Natural killer cell (primary cell): ENCODE results near the gene PRR7. TPM values are rescaled to one million over a fixed set of nuclear protein-coding genes. Genes with fewer than 3 reads are reported as not detected.
A peak's percentile ranks its signal among the peaks of the same experiment; 100 is the strongest.

Source experiments
- ATAC-seq, 3 donors: fragments of 150-1000 bp in 2 of 3; fragments of 200-7000 bp in 1 of 3; cut with Tn5 transposase; 1 replicate in 1 of 3; 2 replicates in 2 of 3; pipeline ENCODE4 v1.10.0; 2021; ENCODE audit warnings: mild to moderate bottlenecking in 2 of 3, moderate library complexity in 2 of 3
- DNase-seq, 2 donors: peaks; one replicate each; pipeline versions ENCODE4 v3.0.0 to v3.0.0-alpha.2; 2013 to 2021; ENCODE audit warnings: mixed read lengths in 1 of 2
- H3K27ac ChIP-seq: one replicate; pipeline ENCODE4 v1.5.1; 2013; ENCODE audit warnings: mild to moderate bottlenecking, low read length
- H3K27me3 ChIP-seq: one replicate; pipeline ENCODE4 v1.6.1; 2013; ENCODE audit warnings: low read length; ENCODE audit not compliant: control insufficient read depth, insufficient read depth
- H3K36me3 ChIP-seq: one replicate; pipeline ENCODE4 v1.6.1; 2013; ENCODE audit warnings: low read length; ENCODE audit not compliant: control insufficient read depth, insufficient read depth
- H3K4me1 ChIP-seq: one replicate; pipeline ENCODE4 v1.6.1; 2013; ENCODE audit warnings: low read length; ENCODE audit not compliant: control insufficient read depth, insufficient read depth
- H3K4me3 ChIP-seq: one replicate; pipeline ENCODE4 v1.5.1; 2013; ENCODE audit warnings: low read length
- H3K9me3 ChIP-seq: one replicate; pipeline ENCODE4 v1.6.1; 2013; ENCODE audit warnings: low read length; ENCODE audit not compliant: control insufficient read depth, insufficient read depth
- H3K27ac Mint-ChIP-seq, 2 donors: one replicate each; pipeline ENCODE4 v1.8.0; 2022; ENCODE audit warnings: mild to moderate bottlenecking in 2 of 2, mixed read lengths in 2 of 2, moderate library complexity in 1 of 2
- H3K27me3 Mint-ChIP-seq, 2 donors: one replicate each; pipeline ENCODE4 v1.8.0; 2022; ENCODE audit warnings: low read depth in 2 of 2, mixed read lengths in 2 of 2
- H3K36me3 Mint-ChIP-seq: one replicate; pipeline ENCODE4 v1.8.0; 2022; ENCODE audit warnings: mixed read lengths
- H3K4me1 Mint-ChIP-seq, 2 donors: one replicate each; pipeline ENCODE4 v1.8.0; 2022; ENCODE audit warnings: mixed read lengths in 2 of 2
- H3K4me3 Mint-ChIP-seq: one replicate; pipeline ENCODE4 v1.8.0; 2022; ENCODE audit warnings: mild to moderate bottlenecking, moderate library complexity, mixed read lengths
- H3K9me3 Mint-ChIP-seq, 2 donors: one replicate each; pipeline ENCODE4 v1.8.0; 2022; ENCODE audit warnings: mixed read lengths in 2 of 2
- whole genome bisulfite sequencing: methylation state at CpG from one replicate; pipeline ENCODE4 v1.1.7; 2013; ENCODE audit warnings: missing lambda C conversion rate; ENCODE audit not compliant: insufficient coverage; 5-methylcytosine and 5-hydroxymethylcytosine counted together
- intact Hi-C: fragments of 100-400 bp; cut with micrococcal nuclease; formaldehyde crosslinking; loops from one replicate; pipeline ENCODE4 v1.14.2; 2022
- total RNA-seq, 4 donors: library from RNA; stranded (reverse); fragments of 120-200 nt in 1 of 4; gene quantifications; one replicate each; pipeline versions ENCODE4 v1.2.3 to v1.2.4, GENCODE V29; 2013 to 2022
- TF ChIP-seq, protein P1 (sequence below): fragments of 200-600 bp; IDR thresholded peaks from one replicate; pipeline ENCODE4 v1.8.0; 2022; ENCODE audit warnings: antibody characterized with exemption

The PRR7 gene
- total RNA-seq, 3 donors from 2014 or later (not counting 1 experiment from before 2014, with no cell fraction given) = 21.6 to 27.9 (median 23.3) TPM

DNA sequence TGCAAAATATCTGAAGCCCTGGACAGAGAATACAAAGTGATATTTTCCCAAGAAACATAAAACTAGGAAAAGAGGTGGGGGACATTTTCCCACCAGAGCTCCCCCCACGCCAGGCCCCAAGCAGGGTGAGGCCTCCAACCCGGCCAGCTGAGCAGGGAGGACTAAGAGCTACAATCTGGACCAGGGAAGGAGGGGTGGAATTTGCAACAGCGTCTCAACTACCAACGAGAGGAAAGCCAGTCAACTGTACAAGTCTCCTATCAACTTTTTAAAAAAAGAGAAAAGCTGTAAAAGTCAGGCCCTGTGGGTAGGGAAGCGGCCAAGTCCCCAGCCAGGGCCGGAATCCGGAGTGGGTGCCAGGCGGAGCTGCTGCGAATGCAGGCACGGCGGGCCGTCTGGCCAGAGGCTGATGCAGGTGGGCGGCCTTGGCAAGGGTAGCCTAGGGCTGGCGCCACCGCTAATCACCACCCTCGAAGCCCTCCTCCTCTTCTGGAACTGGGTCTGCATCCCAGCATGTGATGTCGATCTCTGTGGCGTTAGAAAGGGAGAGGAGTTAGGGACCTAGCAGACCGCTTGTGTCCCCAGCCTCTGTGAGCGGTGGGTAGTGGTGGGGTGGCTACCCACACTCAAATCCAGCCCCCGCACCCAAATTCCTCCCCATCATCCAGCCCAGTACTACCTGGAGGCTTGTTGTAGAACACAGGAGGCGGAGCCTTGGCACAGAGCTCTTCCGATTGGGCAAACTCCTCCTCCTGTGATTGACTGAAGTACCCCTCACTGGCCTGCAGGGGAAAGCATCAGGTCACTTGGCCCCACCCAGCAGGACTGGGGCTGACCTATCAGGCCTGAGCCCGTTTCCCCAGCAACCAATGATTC is 10.6 kb downstream of the PRR7 start:
- peak; percentile 35 to 50 (median 42) for ATAC-seq
- Mint-ChIP-seq H3K4me1 (peaks cover 15 to 29% of the 10 kb centered on the region in 2 donors), H3K27me3 (no peaks in the 10 kb centered on the region), H3K36me3 (no peaks in the 10 kb centered on the region), H3K27ac (peak overlapping the region; percentile 85 to 90), H3K9me3 (no peaks in the 10 kb centered on the region), H3K4me3 (peak overlapping the region; percentile 28)
- Histone ChIP-seq H3K36me3 (no peaks in the 10 kb centered on the region), H3K9me3 (no peaks in the 10 kb centered on the region), H3K27ac (no peak overlapping the region), H3K4me1 (peaks cover 39% of the 10 kb centered on the region), H3K27me3 (no peaks in the 10 kb centered on the region), H3K4me3 (no peak overlapping the region)
- TF ChIP-seq, protein P1, sequence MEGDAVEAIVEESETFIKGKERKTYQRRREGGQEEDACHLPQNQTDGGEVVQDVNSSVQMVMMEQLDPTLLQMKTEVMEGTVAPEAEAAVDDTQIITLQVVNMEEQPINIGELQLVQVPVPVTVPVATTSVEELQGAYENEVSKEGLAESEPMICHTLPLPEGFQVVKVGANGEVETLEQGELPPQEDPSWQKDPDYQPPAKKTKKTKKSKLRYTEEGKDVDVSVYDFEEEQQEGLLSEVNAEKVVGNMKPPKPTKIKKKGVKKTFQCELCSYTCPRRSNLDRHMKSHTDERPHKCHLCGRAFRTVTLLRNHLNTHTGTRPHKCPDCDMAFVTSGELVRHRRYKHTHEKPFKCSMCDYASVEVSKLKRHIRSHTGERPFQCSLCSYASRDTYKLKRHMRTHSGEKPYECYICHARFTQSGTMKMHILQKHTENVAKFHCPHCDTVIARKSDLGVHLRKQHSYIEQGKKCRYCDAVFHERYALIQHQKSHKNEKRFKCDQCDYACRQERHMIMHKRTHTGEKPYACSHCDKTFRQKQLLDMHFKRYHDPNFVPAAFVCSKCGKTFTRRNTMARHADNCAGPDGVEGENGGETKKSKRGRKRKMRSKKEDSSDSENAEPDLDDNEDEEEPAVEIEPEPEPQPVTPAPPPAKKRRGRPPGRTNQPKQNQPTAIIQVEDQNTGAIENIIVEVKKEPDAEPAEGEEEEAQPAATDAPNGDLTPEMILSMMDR = peak; percentile 32
- DNase-seq = peak in 1 of 2 donors; percentile 81
- intact Hi-C loops = loop anchor here (1.0 to 5.0 kb wide), 3 partner anchors 40 to 155 kb away; partner anchors contain the start of genes PDLIM7, PRELID1 and RAB24
- 91% methylated on average over 18 of the region's 24 CpGs for WGBS

DNA sequence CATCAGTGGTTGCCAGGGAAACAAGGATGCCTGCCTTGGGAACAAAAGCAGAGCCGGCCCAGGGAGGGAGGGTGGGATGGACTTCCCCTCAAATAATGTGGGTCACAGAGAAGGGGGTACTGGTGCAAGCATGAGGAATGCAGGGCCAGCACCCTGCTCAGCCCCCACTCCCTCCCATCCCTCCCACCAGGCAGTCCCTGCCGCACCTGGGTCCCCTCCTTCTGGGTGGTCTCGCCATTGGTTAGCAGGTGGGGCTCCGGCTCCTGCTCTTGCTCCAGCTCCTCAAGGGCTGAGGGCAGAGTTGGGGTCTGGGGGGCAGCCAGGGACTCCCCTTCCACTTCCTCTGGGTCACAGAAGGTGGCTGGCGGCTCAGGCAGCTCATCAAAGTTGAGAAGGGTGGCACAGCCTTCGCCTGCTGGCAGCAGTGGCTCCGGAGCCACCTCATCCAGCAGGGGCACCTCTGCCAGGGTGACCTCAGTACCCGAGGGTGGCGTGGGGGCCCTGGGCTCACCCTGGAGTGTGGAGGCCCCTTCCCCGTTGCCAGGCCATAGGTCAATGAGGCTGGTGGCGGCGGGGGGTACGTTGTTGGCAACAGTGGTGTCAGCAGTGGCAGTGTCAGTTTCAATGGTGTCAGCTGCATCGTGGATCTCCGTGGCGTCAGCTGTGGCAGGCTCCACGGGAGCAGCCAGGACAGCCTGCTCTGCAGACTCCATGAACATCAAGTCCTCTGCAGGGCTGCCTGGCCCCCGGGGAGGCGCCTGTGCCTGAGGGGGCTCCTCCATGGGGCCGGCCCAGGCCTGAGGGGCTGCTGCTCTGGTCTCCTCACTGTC is 11.5 kb downstream of the PRR7 start:
- WGBS = 95% methylated on average over 20 of the region's 20 CpGs

DNA sequence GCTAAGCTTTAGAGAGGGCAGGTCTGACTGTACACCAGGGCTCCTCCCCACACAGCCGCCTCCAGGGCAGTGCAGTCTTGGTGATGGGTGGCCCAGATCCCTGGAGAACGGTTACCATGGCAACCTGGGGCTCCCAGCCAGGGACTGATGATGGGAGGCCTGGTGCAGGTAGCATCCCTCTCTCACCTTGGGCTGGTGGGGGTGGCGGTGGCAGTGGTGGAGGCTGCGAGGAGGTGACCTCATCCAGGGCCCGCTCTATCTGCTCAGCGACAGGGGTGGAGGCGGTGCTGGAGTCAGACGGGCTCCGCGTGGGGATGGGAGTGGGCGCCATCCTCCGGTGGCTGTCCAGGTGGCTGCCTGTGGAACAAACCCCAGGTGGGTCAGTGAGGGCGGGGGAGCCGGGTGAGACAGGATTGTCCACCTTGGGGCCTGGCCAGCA is 12.3 kb downstream of the PRR7 start:
- Mint-ChIP-seq H3K27ac (no peak overlapping the region), H3K4me3 (no peak overlapping the region), H3K27me3 (no peaks in the 10 kb centered on the region), H3K36me3 (no peaks in the 10 kb centered on the region), H3K9me3 (no peaks in the 10 kb centered on the region), H3K4me1 (peaks cover 12 to 19% of the 10 kb centered on the region in 2 donors)
- Histone ChIP-seq H3K27me3 (no peaks in the 10 kb centered on the region), H3K9me3 (no peaks in the 10 kb centered on the region), H3K4me1 (peaks cover 34% of the 10 kb centered on the region), H3K36me3 (no peaks in the 10 kb centered on the region), H3K27ac (no peak overlapping the region), H3K4me3 (no peak overlapping the region)
- no peak for DNase-seq
- ATAC-seq = no peak
- intact Hi-C loops = loop anchor here (5.0 kb wide), 1 partner anchor 157 kb away; the partner anchor contains the start of genes PRELID1 and RAB24
- 96% methylated on average over 14 of the region's 14 CpGs for WGBS
- TF ChIP-seq, protein P1 = no peak

More for the DNA sequence above, 11.5 kb downstream of the PRR7 start:
- Mint-ChIP-seq H3K27me3 (no peaks in the 10 kb centered on the region), H3K4me3 (no peak overlapping the region), H3K4me1 (peaks cover 15 to 27% of the 10 kb centered on the region in 2 donors), H3K9me3 (no peaks in the 10 kb centered on the region), H3K27ac (no peak overlapping the region), H3K36me3 (no peaks in the 10 kb centered on the region)
- ATAC-seq = no peak
- no peak overlapping the region for H3K27ac ChIP-seq
- TF ChIP-seq, protein P1 = no peak
- no peak for DNase-seq
- H3K27me3 ChIP-seq = no peaks in the 10 kb centered on the region
- no peaks in the 10 kb centered on the region for H3K36me3 ChIP-seq
- H3K4me3 ChIP-seq = no peak overlapping the region
- peaks cover 42% of the 10 kb centered on the region for H3K4me1 ChIP-seq
- H3K9me3 ChIP-seq = no peaks in the 10 kb centered on the region
- intact Hi-C loops = loop anchor here (5.0 kb wide), 1 partner anchor 156 kb away; the partner anchor contains the start of genes PRELID1 and RAB24
